Measurements from ENCODE around the gene GNB3. TPM values are rescaled to one million over a fixed set of nuclear protein-coding genes. Genes with fewer than 3 reads are reported as not detected.

Gene GNB3
- total RNA-seq, 1 experiment from 2014 or later = 14.0 TPM

- H3K9me3 Mint-ChIP-seq = no peaks in the 10 kb centered on the region
- TF ChIP-seq, protein P1, sequence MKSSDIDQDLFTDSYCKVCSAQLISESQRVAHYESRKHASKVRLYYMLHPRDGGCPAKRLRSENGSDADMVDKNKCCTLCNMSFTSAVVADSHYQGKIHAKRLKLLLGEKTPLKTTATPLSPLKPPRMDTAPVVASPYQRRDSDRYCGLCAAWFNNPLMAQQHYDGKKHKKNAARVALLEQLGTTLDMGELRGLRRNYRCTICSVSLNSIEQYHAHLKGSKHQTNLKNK (CRISPR knock-in tag; IDR thresholded peaks at IDR 0.05) = no peak
- TF ChIP-seq ESRRA (CRISPR knock-in tag; IDR thresholded peaks at IDR 0.05; ENCODE audit: borderline replicate concordance) = no peak
- TF ChIP-seq ZNF138 (CRISPR knock-in tag; conservative IDR thresholded peaks at IDR 0.05) = no peak
- TF ChIP-seq TP53 (CRISPR knock-in tag; IDR thresholded peaks at IDR 0.05) = no peak
- no peak for TF ChIP-seq FOXJ3 (CRISPR knock-in tag; IDR thresholded peaks at IDR 0.05; ENCODE audit: borderline replicate concordance)
- no peak for TF ChIP-seq ZNF121 (CRISPR knock-in tag; IDR thresholded peaks at IDR 0.05)
- no peak for TF ChIP-seq ZNF671 (CRISPR knock-in tag; IDR thresholded peaks at IDR 0.05)
- TF ChIP-seq ETV6 (CRISPR knock-in tag; IDR thresholded peaks at IDR 0.05) = no peak
- no peak for TF ChIP-seq KAT7 (CRISPR knock-in tag; IDR thresholded peaks at IDR 0.05; ENCODE audit: borderline replicate concordance)
- no peak for TF ChIP-seq SP1 (CRISPR knock-in tag; conservative IDR thresholded peaks at IDR 0.05)
- TF ChIP-seq E2F5 (CRISPR knock-in tag; IDR thresholded peaks at IDR 0.05) = no peak
- no peak for TF ChIP-seq HMGXB4 (CRISPR knock-in tag; IDR thresholded peaks at IDR 0.05)
- TF ChIP-seq, protein P2, sequence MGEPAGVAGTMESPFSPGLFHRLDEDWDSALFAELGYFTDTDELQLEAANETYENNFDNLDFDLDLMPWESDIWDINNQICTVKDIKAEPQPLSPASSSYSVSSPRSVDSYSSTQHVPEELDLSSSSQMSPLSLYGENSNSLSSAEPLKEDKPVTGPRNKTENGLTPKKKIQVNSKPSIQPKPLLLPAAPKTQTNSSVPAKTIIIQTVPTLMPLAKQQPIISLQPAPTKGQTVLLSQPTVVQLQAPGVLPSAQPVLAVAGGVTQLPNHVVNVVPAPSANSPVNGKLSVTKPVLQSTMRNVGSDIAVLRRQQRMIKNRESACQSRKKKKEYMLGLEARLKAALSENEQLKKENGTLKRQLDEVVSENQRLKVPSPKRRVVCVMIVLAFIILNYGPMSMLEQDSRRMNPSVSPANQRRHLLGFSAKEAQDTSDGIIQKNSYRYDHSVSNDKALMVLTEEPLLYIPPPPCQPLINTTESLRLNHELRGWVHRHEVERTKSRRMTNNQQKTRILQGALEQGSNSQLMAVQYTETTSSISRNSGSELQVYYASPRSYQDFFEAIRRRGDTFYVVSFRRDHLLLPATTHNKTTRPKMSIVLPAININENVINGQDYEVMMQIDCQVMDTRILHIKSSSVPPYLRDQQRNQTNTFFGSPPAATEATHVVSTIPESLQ (CRISPR knock-in tag; IDR thresholded peaks at IDR 0.05) = no peak
- no peak for TF ChIP-seq PRRX2 (CRISPR knock-in tag; IDR thresholded peaks at IDR 0.05)
- TF ChIP-seq ARID4B (CRISPR knock-in tag; IDR thresholded peaks at IDR 0.05; ENCODE audit: borderline replicate concordance) = no peak
- TF ChIP-seq CBFB (CRISPR knock-in tag; IDR thresholded peaks at IDR 0.05; ENCODE audit: low read depth) = no peak
- TF ChIP-seq SOX15 (CRISPR knock-in tag; IDR thresholded peaks at IDR 0.05) = no peak
- no peak for TF ChIP-seq MYBL2 (CRISPR knock-in tag; IDR thresholded peaks at IDR 0.05)
- TF ChIP-seq TEAD1 (CRISPR knock-in tag; IDR thresholded peaks at IDR 0.05) = no peak
- no peaks in the 10 kb centered on the region for H3K27me3 Mint-ChIP-seq (ENCODE audit: low read depth)
- DNase-seq (ENCODE audit: low spot score) (no peak), ATAC-seq (no peak)
- ChIA-PET POLR2A (interaction anchor here (1.4 kb wide), 1 partner anchor 16 kb away, joined by 6 read pairs; no protein-coding TSS in a partner anchor), CTCF (interaction anchor here (0.6 kb wide), 1 partner anchor 93 kb away, joined by 5 read pairs; no protein-coding TSS in a partner anchor)
- H3K4me3 Mint-ChIP-seq = peak overlapping the region; percentile 95
- peaks cover 19% of the 10 kb centered on the region for H3K4me1 Mint-ChIP-seq
- peaks cover 43% of the 10 kb centered on the region for H3K36me3 Mint-ChIP-seq
- no peak overlapping the region; the same call in 1 of the 2 replicates for H3K27ac Mint-ChIP-seq
Measured at GRCh38 chr12:6849427-6849826, 8.7 kb downstream of the GNB3 start.

All from WTC11 (cell line).